Glutamatergic neuron (in vitro differentiated cells): ENCODE results near the gene PRSS27. TPM values are rescaled to one million over a fixed set of nuclear protein-coding genes. Genes with fewer than 3 reads are reported as not detected.
A peak's percentile ranks its signal among the peaks of the same experiment; 100 is the strongest.

Experiments used
- DNase-seq: peaks from one replicate; pipeline ENCODE4 v3.0.0; 2022
- H3K27ac Mint-ChIP-seq: one replicate; pipeline ENCODE4 v1.8.0; 2020; ENCODE audit warnings: mild to moderate bottlenecking, mixed read lengths, inconsistent platforms; ENCODE audit not compliant: unreplicated experiment
- H3K27me3 Mint-ChIP-seq: one replicate; pipeline ENCODE4 v1.8.0; 2020; ENCODE audit warnings: mild to moderate bottlenecking, moderate library complexity, mixed read lengths, inconsistent platforms; ENCODE audit not compliant: unreplicated experiment
- H3K36me3 Mint-ChIP-seq: one replicate; pipeline ENCODE4 v1.8.0; 2020; ENCODE audit warnings: mild to moderate bottlenecking, mixed read lengths, inconsistent platforms; ENCODE audit not compliant: unreplicated experiment
- H3K4me1 Mint-ChIP-seq: one replicate; pipeline ENCODE4 v1.8.0; 2020; ENCODE audit warnings: mild to moderate bottlenecking, low read depth, mixed read lengths, inconsistent platforms; ENCODE audit not compliant: unreplicated experiment
- H3K4me3 Mint-ChIP-seq: one replicate; pipeline ENCODE4 v1.8.0; 2020; ENCODE audit warnings: mild to moderate bottlenecking, mixed read lengths, inconsistent platforms; ENCODE audit not compliant: unreplicated experiment
- H3K9me3 Mint-ChIP-seq: one replicate; pipeline ENCODE4 v1.8.0; 2020; ENCODE audit warnings: mild to moderate bottlenecking, moderate library complexity, mixed read lengths, inconsistent platforms; ENCODE audit not compliant: unreplicated experiment
- total RNA-seq: library from RNA; stranded (reverse); fragmentation: NEBNext Ultra II Directional; extraction: Animal tissue kit (Norgen Biotek cat#: 25700); gene quantifications from one replicate; pipeline ENCODE4 v1.2.1, GENCODE V29; 2021; ENCODE audit not compliant: unreplicated experiment
- TF ChIP-seq, protein P1 (sequence below): fragments of 200-600 bp; sonication (generic); IDR thresholded peaks from one replicate; pipeline ENCODE4 v1.5.0; 2021; ENCODE audit not compliant: partially characterized antibody, unreplicated experiment

Gene PRSS27
- total RNA-seq, 1 donor from 2014 or later, result 10.8 TPM

DNA sequence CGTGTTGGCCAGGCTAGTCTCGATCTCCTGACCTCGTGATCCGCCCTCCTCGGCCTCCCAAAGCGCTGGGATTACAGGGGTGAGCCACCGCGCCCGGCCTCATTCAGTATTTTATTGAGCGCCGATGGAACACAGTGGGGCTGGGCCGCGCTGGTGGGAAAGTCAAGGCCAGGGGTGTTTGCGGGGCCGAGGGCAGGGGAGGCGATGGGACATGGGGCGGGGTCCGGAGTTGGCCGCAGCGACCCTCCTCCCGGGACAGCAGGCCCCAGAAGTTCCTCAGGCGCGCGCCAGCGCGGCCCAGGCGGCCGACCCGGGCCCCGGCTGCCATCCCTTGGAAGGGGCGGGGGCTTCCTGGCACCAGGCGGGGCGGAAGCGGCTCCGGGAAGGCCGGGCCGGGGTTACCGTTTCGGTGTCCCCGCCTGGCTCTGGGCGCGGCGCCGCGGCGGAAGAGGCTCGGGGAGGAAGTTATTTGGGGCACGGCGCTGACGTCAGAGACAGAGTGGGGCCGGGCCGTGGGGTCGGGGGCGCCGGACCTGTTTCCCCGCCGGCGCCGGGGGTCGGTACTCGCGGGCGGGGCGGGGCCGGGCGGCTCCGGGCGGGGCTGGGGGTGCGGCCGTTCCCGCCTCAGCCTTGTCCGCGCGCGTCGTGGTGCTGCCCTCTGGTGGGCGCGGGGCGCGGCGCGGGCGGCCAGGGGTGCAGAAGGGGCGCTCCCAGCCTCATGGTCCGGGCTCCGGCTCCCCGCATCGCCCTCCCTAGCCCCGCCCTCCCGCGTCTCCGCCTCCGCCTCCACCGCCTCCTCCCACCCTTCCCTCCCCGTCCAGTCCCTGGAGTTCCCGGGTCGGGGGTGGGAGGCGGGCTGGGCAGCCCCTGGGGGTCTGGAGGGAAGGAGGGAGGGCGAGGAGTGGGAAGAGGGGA lies 952 bp upstream of the PRSS27 start:
- H3K27ac Mint-ChIP-seq, result peak overlapping the region; percentile 82
- TF ChIP-seq, protein P1, sequence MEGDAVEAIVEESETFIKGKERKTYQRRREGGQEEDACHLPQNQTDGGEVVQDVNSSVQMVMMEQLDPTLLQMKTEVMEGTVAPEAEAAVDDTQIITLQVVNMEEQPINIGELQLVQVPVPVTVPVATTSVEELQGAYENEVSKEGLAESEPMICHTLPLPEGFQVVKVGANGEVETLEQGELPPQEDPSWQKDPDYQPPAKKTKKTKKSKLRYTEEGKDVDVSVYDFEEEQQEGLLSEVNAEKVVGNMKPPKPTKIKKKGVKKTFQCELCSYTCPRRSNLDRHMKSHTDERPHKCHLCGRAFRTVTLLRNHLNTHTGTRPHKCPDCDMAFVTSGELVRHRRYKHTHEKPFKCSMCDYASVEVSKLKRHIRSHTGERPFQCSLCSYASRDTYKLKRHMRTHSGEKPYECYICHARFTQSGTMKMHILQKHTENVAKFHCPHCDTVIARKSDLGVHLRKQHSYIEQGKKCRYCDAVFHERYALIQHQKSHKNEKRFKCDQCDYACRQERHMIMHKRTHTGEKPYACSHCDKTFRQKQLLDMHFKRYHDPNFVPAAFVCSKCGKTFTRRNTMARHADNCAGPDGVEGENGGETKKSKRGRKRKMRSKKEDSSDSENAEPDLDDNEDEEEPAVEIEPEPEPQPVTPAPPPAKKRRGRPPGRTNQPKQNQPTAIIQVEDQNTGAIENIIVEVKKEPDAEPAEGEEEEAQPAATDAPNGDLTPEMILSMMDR, result peak; percentile 74
- peaks cover 5% of the 10 kb centered on the region for H3K9me3 Mint-ChIP-seq
- H3K27me3 Mint-ChIP-seq, result peaks cover 3% of the 10 kb centered on the region
- DNase-seq, result peak; percentile 93
- peaks cover 5% of the 10 kb centered on the region for H3K4me1 Mint-ChIP-seq
- peak overlapping the region; percentile 81 for H3K4me3 Mint-ChIP-seq
- H3K36me3 Mint-ChIP-seq, result no peaks in the 10 kb centered on the region

DNA sequence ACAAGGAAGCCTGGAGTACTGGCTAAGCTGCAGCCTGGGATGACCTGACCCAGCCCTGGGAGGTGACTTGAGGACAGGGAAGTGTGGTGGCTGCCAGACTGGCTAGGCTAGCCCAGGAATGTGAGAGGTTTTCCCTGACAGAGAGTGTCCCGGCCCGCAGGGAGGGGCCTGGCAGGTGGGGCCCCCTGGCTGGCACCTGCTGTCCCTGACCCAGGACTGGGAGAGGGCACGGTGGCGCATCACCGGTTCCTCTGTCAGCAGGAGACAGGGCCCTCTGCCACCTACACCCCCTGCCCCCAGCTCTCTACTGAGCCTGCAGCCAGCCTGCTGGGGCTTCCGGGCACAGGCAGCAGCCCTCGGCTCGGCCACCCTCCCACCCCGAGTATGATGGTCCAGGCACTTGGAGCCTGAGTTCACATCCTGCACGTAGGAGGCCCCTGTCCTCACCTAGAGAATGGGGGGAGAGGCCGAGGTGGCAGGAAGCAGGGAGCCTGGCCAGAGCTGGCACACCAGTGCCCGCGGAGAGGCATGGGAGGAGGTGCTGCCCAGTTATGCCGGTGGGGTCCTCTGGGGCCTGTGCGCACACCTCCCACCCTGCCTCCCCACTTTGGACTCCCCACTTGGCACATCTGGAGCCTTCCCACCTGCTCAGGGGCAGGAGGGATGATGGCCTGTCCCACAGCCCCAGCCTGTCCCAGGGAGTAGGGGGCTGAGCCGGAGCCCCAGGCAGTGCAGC lies 528 bp downstream of the PRSS27 start:
- peaks cover 4% of the 10 kb centered on the region for H3K4me1 Mint-ChIP-seq
- TF ChIP-seq, protein P1, result no peak
- no peak overlapping the region for H3K27ac Mint-ChIP-seq
- H3K27me3 Mint-ChIP-seq, result peaks cover 7% of the 10 kb centered on the region
- peaks cover 4% of the 10 kb centered on the region for H3K9me3 Mint-ChIP-seq
- H3K4me3 Mint-ChIP-seq, result peak overlapping the region; percentile 52
- no peak for DNase-seq
- no peaks in the 10 kb centered on the region for H3K36me3 Mint-ChIP-seq

DNA sequence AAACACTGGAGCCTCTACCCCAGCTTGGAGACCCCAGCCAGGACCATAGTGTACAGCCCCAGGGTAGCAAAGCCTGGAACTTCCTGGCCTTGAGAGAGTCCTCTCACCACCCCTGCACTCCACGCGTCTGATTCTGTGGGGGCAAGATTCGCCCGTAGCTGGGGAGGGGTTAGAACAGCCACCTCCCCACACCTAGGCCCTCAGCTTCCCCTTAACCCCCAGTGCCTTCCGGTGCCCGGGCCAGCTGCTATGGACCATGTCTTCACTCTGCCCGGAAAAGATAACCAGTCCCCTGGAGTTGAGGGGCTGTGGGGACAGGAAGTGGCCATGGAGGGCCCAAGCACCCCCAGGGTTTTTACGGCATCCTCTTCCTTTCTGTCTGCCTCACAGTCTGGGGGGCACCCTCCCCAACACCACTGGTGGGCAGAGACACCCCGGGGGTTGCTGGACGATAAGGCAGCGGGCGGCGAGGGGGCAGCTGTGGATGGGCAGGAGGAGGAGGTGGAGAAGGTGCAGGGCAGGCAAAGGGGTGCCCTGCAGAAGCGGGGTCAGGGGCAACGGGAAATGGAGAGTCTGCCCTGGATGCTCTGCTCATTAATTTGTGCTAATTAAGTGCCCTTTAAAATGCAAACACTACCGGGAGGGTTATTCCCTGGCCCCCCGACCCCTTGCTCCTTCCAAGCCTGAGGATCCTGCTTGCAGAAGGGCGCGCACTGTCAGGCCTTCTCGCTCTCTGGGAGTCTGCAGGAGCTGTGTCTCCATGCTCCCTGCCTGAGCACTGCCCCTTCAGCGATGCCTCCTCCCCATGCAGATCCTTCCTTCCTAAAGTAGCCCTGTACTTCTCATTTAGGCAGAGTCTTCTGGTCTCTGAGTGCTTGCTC lies 2.4 kb downstream of the PRSS27 start:
- H3K9me3 Mint-ChIP-seq, result peaks cover 2% of the 10 kb centered on the region
- H3K36me3 Mint-ChIP-seq, result no peaks in the 10 kb centered on the region
- H3K27me3 Mint-ChIP-seq, result peaks cover 9% of the 10 kb centered on the region
- no peak overlapping the region for H3K27ac Mint-ChIP-seq
- TF ChIP-seq, protein P1, result no peak
- H3K4me3 Mint-ChIP-seq, result no peak overlapping the region
- no peak for DNase-seq
- no peaks in the 10 kb centered on the region for H3K4me1 Mint-ChIP-seq

DNA sequence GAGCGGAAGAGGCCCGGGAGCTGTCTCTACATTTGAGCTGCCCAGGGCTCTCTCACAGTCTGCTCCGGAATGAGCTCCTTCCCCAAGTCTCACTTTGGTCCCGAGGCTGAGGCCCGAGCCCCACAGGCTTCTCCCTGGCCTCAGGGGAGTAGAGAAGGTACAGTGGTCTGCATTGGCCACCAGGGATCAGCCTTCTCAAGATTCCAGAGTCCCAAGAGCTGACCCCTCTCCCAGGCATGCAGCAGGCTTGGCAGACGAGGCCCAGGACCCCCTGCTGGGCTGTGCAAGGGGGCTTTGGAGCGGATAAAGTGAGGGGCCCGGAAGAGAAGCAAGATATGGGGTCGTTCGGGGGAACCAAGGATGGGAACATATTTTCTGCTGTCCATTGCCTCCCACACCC lies 3.1 kb downstream of the PRSS27 start:
- DNase-seq, result no peak

More for the DNA sequence above, 3.1 kb downstream of the PRSS27 start:
- Mint-ChIP-seq H3K36me3 (no peaks in the 10 kb centered on the region), H3K27me3 (peaks cover 9% of the 10 kb centered on the region), H3K4me1 (no peaks in the 10 kb centered on the region), H3K4me3 (no peak overlapping the region), H3K9me3 (peaks cover 2% of the 10 kb centered on the region), H3K27ac (no peak overlapping the region)
- TF ChIP-seq, protein P1, result no peak
